Activated CD4-positive, alpha-beta T cell treated with anti-CD3 and anti-CD28 coated beads, Interleukin-2, amount 50 U/mL, for 1 hour (primary cell): Measurements from ENCODE around the gene PLAU.
A peak's percentile ranks its signal among the peaks of the same experiment; 100 is the strongest.
"Not testable (repeated sequence)": the region's sequence is repeated elsewhere in the genome, so short reads cannot be mapped to it uniquely, and the experiment has no call there.

Experiments used
- DNase-seq: peaks from one replicate; pipeline ENCODE4 v3.0.0-alpha.2; 2020

Gene PLAU

DNA sequence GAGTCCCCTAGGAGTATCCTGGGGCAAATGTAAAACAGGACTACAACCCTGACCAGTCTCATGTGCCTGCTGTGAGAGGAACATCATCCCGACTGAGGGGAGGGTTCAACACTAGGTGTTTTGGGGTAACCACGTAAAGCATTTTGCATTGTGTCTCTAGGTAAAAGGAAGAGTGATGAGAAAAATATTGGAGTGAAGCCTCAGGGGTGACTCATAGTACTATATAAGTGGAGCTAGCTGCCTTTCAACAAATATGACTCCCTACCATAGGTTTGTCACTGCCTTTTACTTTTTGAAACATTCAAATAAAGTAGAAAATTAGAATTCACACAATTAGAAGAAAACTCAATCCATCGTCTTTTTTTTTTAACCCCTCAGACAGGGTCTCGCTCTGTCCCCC, 34.0 kb upstream of the PLAU start:
- DNase-seq: no peak

DNA sequence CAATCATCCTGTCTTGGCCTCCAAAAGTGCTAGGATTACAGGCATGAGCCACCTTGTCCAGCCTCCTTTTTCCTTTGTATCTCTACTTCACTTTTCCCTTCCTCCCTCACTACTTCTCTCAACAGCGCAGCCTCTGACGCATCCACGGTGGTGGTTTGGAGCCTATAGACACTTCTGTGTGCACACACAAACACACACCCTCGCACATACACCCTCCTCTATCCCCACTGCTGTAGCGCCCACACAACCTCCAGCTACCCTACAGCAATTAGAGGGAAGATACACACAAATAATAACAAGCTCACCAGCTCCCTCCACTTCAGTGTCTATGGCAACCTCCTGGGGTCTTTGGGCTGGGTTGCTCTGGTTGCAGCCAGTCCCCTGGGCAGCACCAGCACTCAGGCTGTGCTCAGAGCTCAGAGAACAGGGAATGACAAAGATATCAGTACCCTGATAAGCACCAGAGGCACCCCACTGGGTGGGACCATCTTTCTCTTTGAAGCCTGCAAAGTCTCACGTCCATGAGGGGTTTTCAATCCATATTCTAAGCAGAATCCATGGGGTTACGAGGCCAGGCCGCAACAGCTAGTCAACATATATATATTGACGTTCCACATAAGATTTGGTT, 33.3 kb upstream of the PLAU start:
- DNase-seq: no peak

DNA sequence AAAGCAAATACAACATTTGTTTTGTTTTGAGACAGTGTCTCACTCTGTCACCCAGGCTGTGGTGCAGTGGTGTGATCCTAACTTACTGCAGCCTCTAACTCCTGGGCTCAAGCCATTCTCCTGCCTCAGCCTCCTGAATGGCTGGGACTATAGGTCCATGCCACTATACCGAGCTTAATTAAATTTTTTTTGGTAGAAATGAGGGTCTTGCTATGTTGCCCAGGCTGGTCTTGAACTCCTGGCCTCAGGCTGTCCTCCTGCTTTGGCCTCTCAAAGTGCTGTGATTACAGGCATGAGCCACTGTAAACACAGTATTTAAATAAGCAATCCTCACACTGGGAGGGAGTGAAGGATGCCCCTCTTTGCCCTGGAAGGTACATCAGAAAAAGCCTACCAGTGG, 32.6 kb upstream of the PLAU start:
- DNase-seq: no peak

DNA sequence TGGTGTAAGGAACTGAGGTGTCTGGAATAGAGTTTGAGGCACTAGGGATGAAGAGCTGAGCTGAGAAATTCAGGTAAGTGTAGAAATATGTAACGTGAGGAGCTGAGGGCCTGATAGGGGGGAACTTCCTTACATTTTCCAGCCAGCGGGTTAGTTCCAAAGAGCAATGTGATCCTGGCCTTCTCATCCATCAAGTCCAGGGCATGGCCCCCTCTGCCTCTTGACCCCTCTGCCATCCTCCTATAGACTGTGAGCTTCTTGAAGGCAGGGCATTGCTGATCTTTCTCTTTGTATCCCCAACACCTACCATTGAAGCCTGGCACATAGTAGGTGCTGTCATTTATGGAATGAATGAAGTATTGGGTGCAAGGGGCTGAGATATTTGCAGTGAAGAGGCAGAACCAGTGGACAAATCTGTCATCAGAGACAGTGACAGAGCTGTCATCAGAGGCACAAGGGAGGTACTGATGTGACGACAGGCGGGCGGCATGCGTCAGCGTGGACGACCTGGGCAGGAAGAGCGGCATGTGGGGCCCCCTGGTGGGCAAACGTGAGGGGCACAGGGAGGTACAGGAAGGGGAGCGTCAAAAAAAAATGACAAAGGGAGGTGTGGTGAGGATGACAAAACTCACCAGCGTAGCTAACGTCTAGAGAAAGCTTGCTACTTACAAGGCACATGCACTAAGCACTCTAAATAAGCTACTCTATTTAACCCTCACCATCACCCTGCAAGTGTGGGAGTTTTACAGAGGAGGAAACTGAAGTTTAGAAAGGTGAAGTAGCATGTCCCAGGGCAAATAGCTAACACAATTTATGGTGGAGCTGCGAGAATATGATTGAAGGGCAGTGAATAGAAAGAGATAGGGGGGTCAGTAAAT, 31.4 kb upstream of the PLAU start:
- peak; percentile 96 for DNase-seq

DNA sequence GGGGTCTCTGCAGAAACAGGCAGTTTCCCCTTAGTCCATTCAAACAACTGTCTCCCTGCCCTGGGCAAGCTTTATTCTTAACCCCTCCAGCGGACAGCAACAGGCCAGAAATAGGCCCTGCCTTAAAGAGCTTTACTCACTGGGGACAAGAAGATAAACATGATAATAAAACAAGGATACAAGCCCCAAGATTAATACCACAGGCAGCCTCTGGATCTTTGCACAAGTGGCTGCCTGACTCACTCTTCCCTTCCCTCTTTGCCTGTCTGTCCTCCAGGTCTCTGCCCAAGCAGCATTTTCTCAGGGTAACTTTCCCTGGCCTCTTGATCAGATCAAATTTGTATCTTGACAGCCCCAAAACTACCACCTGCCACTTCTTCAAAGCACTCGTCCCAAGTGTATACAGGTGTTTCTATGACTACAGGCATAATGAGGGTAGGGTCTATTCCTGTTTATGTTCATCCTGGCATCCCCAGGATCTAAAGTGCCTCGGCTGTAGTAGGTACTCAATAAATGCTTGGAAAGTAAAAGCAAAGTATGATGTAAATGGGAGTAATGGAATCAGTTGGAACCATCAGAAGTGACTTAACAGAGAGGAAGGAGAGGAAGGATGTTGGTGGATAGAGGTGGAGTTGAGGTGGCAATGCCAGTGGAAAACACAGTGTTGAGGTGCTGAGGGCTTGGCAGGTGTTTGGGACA, 29.6 kb upstream of the PLAU start:
- no peak for DNase-seq

DNA sequence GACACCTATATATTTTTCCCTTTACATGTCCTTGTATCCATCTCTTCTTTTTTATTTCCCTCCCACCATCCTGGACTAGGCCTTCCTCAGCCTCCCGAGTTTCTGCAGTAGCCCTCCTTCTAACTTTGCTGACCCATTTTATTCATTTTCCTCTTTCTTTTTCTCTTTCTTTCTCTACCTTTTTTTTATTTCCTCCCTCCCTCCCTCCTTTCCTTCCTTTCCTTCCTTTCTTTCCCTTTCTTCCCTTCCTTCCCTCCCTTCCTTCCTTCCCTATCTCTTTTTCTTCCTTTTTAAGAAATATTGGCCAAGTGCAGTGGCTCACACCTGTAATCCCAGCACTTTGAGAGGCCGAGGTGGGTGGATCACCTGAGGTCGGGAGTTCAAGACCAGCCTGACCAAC, 26.9 kb upstream of the PLAU start:
- no peak for DNase-seq

DNA sequence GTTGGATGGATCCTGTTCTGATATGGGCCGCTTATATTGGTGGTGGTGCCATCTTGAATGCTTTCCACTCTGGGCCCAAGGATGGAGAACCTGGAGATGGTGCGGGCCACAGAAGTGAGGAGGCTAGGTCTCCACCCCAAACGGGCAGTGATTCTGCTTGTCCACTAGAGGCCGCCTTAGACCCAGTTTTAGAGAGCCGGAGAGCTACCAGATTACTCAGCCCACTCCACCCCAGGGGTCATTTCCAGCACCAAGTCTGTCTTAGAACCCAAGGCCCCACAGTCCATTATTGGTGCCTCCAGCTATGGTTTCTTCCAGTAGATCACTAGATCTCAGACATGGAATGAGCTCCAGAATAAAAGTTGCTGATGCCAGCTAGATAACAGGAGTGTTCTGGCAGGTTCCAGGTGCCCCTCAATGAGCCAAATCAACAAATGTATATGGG, 24.8 kb upstream of the PLAU start:
- DNase-seq: peak; percentile 57

DNA sequence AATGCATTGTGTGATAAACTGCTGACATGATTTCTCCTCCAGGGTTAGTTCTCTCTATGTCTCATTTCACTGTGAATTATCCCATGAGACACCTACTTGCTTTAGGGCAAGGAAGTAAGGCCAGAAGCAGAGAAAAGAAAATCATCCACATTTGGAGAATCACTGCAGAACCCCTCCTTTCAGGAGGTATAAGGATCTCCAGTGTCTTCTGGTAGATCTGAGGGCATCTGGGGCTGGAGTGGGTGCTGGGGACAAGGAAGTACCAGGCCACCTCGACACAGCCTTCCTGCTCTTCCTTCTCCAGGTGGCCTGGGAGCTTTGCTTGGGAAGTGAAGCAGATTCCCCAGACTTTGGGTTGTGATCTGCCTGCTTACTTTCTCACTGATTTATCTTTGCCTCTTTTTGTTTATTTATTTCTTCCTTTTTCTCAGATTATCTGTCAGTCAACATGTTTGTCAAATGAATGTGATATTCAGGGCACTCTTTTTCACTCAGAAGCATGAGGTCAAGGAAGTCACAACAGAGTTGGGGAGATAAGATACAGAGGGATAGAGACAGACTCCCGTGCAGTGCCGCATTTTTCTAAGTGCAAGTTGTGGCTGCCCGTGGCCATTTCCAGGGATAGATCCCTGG, 24.2 kb upstream of the PLAU start:
- no peak for DNase-seq

DNA sequence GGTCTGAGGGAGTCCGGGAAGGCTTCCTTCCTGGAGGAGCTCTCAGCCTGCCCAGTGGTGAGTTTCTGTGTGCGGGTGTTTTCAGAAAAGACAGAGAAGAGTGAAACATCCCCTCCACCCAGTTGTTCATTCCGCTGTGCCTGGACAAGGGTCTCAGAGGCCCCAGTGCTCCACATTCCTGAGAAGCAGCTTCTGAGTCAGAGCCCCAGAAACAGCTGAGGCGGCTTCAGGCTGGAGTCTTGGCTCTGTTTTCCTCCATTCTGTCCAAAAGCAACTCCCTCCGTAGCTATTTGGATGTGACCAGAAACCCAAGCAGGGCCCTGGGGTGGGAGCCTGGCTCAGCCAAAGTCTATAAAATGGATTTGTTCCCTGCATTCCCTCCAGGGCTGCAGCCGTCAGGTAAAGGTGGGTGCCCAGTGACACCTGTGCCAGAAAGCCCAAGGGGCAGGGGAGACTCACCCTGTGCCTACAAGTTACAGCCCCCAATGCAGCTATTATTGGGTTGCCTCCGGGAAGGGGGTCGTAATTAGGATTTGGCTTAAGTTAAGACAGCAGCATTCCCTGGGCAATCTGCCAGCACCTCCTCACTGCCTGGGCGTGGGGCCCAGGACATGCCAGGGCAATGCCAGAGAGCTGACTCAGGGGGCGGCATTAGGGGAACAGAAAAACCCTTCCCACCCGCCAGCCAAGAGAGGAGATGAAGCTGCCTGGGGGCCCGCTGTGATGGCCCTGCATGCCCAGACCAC, 23.5 kb upstream of the PLAU start:
- no peak for DNase-seq

DNA sequence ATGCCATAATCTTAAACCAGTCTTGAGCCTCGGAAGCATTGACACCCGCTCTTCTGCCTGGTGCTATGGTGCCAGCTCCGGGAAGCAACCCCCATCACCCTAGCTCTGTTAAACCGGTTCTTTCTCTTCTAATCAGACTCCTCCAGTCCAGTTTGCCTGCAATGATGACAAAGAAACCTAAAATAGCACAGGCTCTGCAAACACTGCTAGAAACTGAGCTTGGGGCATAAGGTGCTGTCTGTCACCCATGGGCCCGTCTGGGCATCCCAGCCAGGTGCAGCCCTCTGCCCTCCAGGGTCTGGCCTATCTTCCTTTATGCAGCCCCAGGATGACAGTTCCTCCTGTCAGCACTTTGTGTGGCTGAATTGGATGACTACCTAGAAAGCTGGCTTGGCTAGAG, 22.4 kb upstream of the PLAU start:
- no peak for DNase-seq

DNA sequence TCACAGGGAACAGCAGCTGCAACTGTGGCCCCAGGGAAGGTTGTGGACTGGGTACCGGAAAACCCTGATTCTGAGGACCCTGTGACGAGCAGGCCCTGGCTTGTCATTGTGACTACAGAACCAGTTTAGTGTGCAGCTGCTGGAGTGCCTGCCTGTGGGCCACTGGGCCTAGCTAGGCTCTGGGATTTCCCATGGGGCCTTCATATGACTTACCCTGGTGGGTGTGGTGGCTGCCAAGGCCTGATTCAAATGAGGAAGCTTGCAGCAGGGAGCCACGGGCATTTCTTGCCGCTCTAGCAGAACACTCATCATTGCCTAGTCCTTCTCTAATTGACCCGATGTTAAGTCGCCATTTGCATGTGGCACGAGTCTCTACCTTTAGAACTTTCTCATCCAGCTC, 21.9 kb upstream of the PLAU start:
- DNase-seq: no peak

DNA sequence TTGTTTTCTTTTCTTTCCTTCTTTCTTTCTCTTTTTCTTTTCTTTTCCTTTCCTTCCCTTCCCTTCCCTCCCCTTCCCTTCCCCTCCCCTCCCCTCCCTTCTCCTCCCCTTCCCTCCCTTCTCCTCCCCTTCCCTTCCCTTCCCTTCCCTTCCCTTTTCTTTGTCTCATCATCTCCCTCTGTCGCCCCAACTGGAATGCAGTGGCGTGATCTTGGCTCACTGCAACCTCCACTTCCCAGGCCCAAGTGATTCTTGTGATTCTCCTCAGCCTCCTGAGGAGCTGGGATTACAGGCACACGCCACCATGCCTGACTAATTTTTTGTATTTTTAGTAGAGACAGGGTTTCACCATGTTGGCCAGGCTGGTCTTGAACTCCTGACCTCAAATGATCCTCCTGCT, 21.5 kb upstream of the PLAU start:
- not testable (repeated sequence) for DNase-seq

DNA sequence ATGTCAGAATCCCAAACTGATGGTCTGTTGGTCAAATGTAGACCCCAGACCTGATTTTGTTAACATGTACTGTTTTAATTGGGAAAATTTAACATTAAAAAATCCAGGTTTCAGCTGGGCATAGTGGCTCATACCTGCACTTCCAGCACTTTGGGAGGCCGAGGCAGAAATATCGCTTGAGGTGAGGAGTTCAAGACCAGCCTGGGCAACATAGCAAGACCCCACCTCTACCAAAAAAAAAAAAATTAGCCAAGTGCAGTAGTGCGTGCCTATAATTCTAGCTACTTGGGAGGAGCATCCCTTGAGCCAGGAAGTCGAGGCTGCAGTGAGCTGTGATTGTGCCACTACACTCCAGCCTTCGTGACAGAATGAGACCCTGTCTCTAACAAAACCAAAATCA, 20.7 kb upstream of the PLAU start:
- no peak for DNase-seq

DNA sequence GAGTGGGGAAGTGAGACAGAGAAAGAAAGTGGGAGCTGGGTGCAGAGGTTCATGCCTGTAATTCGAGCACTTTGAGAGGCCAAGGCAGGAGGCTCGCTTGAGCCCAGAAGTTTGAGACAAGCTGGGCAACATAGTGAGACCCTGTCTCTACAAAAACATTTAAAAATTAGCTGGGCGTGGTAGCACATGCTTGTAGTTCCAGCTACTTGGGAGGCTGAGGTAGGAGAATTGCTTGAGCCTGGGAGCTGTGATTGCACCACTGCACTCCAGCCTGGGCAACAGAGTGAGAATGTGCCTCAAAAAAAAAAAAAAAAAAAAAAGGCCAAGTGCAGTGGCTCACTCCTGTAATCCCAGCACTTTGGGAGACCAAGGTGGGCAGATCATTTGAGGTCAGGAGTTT, 20.1 kb upstream of the PLAU start:
- not testable (repeated sequence) for DNase-seq

DNA sequence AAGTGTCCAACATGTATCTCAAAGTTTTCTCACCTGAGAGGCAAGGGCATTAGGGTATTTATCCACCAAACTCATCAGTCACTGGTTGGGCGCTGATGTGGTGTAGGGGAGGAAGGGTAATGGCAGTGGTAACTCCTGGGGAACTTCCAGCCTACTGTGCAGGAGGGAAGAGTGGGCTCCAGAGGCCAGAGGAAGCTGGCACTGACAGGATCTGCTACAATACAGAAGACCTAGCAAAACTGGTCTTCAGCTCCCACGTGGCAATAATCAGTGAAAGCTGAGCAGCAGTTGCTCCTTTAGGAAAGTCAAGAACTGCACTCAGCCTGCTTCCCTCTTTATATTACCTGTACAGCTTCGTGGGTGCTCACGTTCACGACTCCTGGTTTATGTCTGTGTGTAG, 19.4 kb upstream of the PLAU start:
- DNase-seq: no peak

DNA sequence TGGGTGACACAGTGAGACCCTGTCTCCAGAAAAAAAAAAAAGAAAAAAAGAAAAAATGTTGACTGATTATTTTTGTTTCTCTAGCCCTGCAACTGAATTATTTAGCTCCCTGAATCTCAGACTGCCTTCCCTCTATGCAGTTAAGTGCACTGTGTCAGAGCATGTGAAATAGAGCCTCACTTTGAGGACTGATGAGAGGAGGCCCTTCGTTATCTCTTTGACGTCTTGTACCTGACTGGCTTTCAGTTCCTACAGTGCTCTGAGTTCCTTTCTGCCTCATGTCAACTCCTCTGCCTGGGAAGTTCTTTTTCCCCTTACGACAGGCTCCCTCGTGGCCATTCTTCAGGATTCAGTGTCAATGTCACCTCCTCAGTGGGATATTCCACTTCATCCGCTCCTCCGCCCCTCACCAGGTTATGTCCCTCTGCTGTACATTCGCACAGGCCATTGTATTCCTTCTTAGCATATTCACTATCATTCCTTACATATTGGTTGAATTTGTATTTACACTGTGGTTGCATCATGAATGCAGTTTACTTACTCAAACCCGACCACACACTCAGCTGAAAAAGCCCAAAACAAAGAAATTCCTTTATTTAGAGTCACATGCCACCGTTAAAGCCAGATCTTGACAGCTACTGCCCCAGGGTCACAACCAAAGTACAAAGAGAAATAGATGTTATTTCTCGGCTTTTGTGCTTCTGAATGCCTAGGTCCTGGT, 18.5 kb upstream of the PLAU start:
- DNase-seq: no peak

DNA sequence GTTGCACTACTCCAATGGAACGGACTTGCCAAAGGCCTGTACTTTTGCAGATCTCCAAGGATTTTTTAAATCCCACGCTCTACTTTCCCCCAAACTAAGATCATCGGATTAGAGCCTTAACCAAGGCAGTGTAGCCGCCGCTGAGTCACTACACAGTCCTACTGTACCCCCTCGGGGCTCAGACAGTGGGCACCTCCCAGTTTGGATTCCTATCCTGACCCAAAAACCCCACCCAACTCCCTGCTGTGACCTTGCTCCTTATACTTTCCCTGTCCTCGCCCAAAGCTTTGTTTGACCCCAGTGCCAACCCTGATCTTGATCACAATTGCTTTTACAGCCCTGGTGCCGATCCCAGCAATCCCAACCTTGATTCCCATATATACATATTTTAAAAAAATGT, 17.5 kb upstream of the PLAU start:
- no peak for DNase-seq

DNA sequence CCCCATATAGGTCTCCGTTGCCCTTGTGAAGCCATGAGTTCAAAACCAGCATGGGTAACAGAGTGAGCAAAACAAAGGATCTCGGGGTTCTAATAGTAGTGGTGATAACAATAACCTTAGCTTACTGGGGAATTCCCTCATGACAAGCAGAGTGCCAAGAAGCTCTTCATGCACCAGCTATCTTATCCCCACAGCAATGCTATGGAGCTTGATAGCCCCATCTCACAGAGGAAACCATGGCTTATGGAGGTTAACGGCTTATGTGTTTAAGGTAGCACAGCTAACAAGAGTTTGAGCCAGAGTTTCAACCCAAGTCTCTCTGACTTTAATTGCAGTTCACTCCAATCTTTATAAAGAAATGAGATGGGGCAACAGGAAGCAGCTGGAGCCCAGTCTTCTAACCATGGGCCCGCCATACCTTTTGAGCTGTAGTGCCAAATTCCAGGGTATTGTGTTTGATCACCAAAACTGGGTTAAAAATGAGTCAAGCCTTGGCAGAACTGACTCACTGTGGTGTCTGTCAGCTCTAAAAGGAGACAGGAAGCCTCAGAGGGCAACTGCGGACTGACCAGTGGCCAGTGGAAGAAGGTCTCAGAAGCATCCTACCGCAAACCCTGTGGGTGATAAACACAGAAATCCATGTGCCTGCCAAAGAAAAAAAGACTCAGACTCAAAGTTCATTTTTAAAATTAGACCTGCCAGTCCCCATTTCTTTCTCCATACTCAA, 16.5 kb upstream of the PLAU start:
- DNase-seq: no peak

DNA sequence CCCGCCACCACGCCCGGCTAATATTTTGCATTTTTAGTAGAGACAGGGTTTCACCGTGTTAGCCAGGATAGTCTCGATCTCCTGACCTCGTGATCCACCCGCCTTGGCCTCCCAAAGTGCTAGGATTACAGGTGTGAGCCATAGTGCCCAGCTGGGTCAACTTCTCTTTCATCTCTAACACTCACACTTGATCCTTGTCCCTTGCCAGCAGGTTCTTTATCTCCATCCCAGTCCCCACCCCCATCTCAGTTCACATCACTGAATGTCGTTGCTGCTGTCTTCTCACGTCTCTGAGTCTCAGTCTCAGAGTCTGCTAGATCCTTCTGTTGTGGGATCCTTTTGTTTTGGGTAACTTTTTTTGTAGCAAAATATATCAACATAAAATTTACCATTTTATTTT, 15.6 kb upstream of the PLAU start:
- DNase-seq: not testable (repeated sequence)

DNA sequence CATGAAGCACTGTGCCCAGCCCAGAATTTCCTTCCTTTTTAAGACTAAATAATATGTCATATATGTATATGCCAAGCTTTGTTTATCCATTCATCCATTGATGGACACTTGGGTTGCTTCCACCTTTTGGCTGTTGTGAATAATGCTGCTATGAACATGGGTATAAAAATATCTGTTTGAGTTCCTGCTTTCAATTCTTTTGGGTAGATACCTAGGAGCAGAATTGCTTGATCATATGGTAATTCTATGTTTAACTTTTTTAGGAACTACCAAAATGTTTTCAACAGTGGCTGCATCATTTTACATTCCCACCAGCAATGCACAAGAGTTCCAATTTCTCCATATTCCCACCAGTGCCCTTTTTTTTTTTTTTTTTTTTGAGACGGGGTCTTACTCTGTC, 13.2 kb upstream of the PLAU start:
- no peak for DNase-seq

DNA sequence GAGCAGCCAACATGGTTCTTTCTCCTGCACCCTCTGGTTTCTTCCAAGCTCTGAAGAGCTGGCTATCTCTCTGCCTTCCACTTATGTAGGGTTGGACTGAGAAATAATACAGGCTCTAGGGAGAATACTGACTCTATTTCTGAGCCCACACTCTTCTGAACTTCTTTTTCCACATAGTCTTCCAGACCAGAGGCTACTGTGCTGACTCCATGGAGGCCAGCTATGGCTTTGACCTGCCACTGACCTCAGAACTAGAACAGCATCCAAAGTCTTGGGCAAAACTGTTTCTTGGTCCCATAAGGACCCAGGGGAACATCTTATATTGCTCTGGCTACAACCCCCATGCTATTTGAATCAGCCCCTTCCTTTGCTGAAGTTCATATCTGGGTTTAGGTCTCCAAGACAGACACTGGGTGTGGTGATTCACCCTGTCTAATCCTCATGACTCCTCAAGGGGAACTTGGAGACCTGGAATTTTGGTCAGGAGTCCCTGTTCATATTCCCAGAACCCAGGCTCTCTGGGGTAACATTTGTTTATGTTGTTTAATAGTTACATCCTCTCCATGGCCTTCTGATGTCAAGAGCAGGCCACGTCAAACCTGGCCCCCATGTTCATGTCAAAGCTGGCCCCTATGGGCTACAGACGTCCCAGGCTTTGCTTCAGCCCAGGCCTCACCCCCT, 12.1 kb upstream of the PLAU start:
- DNase-seq: no peak
